ENCODE measurements around the gene MADD. TPM values are rescaled to one million over a fixed set of nuclear protein-coding genes. Genes with fewer than 3 reads are reported as not detected.

The MADD gene
- total and polyA plus RNA-seq, 2 donors (not counting 3 experiments of a cell fraction or from before 2014, with no cell fraction given) = 35.3 to 36.8 TPM

DNA sequence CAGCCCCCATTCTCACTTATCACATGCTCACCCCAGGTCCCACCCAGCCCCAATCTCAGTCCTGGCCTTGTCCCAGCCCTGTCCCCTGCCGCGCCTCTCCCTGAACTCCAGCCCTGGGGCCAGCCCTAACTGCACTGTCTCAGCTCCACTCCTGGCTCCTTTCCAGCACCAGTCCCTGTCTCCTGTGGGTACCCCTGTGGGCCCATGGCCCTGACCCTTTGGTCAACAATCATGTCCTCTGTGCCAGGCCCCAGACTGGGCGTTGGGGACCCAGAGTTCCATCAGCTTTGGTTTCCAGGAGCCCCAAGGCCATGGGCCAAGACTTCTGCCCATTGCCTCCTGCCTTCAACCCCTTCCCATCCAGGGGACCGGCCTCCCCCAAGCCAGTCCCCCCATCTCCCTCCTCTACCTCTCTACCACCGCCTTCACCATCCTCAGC is 107.7 kb downstream of the MADD start:
- CTCF ChIA-PET = no interaction called here
- DNase-seq (ENCODE audit: low read depth, low spot score) (no peak), FAIRE-seq (no peak)
- Histone ChIP-seq H3K9me1 (replicated peaks; ENCODE audit: control insufficient read depth, extremely low read depth, insufficient read depth, low read length) (no peaks in the 10 kb centered on the region), H3K27ac (ENCODE audit: insufficient read depth, low read depth, low read length) (no peak overlapping the region), H3K9ac (replicated peaks; ENCODE audit: extremely low read depth, insufficient read depth, low read length) (no peak overlapping the region), H3K4me3 (replicated peaks in 1 of 3; ENCODE audit: insufficient read depth in 1 of 3, low read depth in 1 of 3, low read length in 3 of 3) (no peak overlapping the region), H2AFZ (ENCODE audit: low read depth, low read length) (no peak overlapping the region), H3K36me3 (ENCODE audit: control insufficient read depth in 2 of 2, extremely low read depth in 1 of 2, insufficient read depth in 2 of 2, low read length in 2 of 2) (no peaks in the 10 kb centered on the region), H3K9me3 (replicated peaks; ENCODE audit: control insufficient read depth, insufficient read depth, low read length) (no peaks in the 10 kb centered on the region), H3K79me2 (ENCODE audit: control insufficient read depth, insufficient read depth, low read length) (no peaks in the 10 kb centered on the region), H3K4me1 (ENCODE audit: control insufficient read depth, extremely low read depth, insufficient read depth, low read length) (peaks cover 9% of the 10 kb centered on the region), H4K20me1 (replicated peaks; ENCODE audit: control insufficient read depth, extremely low read depth, insufficient read depth, low read length) (no peaks in the 10 kb centered on the region), H3K4me2 (ENCODE audit: insufficient read depth, low read length) (no peak overlapping the region), H3K27me3 (ENCODE audit: control insufficient read depth in 2 of 2, insufficient read depth in 2 of 2, low read length in 2 of 2) (no peaks in the 10 kb centered on the region)
- TF ChIP-seq CTCF (IDR thresholded peaks at IDR 0.05; ENCODE audit: extremely low read depth in 1 of 2, insufficient read depth in 1 of 2, low read depth in 1 of 2, low read length in 2 of 2) = no peak
- no peak for TF ChIP-seq MYC (IDR thresholded peaks at IDR 0.05; ENCODE audit: low read depth, low read length)
- TF ChIP-seq GATA2 (IDR thresholded peaks at IDR 0.05; ENCODE audit: insufficient read depth, insufficient read length, low read depth, low read length) = no peak
- TF ChIP-seq POLR2AphosphoS5 (IDR thresholded peaks at IDR 0.05; ENCODE audit: insufficient read depth, low read depth, low read length) = no peak
- TF ChIP-seq POLR2A (IDR thresholded peaks at IDR 0.05; ENCODE audit: low read depth, low read length) = no peak
- TF ChIP-seq MAX (IDR thresholded peaks at IDR 0.05; ENCODE audit: insufficient read depth, insufficient read length) = no peak
- TF ChIP-seq JUN (IDR thresholded peaks at IDR 0.05; ENCODE audit: borderline replicate concordance, insufficient read depth, insufficient read length, low read depth) = no peak
- no peak for TF ChIP-seq FOS (IDR thresholded peaks at IDR 0.05; ENCODE audit: borderline replicate concordance, insufficient read depth, low read length)
- no peak for TF ChIP-seq EZH2 (IDR thresholded peaks at IDR 0.05; ENCODE audit: borderline replicate concordance, low read depth, low read length, severe bottlenecking)
- intact Hi-C loops (cut with micrococcal nuclease) = no loop called here
- BruUV-seq (replicated peaks) = no TSS peak
- dilution Hi-C loops (cut with MboI; ENCODE audit: extremely low pct_ligation_motif_present, low sequenced_read_pairs) = no loop called here
- POLR2A ChIA-PET = no interaction called here

Measured in endothelial cell of umbilical vein (primary cell).